Stimulated activated CD4-positive, alpha-beta T cell treated with anti-CD3 and anti-CD28 coated beads, Interleukin-2, amount 100 ng/mL, for 48 hours (primary cell): ENCODE data around the gene SLC2A13.
"Not testable (repeated sequence)": the region's sequence is repeated elsewhere in the genome, so short reads cannot be mapped to it uniquely, and the experiment has no call there.

Experiments used
- DNase-seq, 2 donors: peaks; one replicate each; pipeline ENCODE4 v3.0.0-alpha.2; 2020

The SLC2A13 gene

DNA sequence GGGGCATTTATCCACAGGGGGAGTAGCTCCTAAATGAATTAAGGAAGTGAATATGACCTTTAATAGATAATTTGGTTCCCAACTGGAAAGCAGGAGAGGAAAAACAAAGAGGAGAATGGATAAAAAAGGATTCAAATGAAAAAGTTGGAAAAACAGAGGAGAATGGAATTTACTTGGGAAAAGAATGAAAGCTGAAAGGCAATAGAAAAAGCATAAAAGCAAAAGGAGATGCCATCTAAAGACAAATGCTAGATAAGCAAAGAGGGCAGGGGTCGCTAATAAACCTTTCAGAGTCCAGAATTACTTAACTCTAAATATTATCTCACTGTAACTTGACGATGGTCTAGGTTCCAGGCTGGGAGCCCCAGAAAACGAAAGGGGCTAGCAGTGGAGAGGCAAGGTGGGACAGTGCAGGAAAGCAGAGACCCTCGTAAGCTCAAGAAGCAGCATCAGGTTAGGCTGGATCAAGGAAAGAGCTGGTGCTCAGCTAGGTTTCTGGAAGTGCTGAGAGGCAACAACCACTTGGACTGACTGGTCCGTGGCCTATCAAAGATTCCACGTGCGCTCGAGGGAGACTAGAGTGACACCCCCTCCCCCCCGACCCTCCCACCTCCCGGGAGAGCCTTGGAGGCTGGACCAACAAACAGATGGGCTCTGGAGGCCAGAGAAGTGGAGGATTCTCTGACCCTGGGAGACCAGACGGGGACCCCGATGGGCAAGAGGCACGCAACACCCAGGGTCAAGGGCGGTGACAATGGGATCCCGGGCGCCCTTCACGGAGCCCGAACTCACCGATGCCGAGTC, 1.2 kb downstream of the SLC2A13 start:
- no peak for DNase-seq

DNA sequence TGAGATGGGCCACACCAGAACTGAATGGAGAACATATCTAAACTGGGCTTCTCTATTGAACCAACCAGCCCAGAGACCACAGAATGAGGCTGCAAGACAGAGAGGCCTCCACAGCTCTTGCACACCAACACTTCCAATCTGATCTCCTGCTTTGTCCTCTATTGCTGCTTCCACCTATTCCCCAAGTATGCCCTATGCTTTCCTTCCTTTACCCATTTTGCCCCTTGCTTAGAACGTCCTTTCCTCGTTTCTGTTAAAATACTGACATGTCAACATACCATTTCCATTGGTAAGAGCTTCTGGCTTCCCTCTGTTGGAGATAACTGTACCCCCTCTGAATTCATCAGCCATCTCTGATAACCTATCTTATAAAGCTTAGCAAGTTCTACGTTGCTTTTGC, 2.8 kb downstream of the SLC2A13 start:
- DNase-seq = no peak

DNA sequence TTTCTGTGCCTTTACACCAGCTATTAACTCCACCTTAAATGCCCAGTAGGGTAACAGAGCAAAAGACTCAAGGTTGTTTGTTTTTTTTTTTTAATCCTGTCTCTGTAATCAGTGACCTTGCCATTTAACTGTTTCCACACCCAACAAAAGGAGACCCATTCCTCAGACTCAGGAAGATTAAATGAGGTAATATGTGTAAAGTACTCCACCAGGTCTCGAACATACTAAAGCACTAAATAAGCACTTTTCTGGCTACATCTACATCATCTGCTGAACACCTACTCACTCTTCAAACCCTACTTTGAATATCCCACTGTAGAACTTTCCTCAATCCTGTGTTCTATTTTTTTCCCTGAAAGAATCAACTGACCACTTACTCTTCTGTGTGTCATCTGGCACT, 4.1 kb downstream of the SLC2A13 start:
- DNase-seq = no peak

DNA sequence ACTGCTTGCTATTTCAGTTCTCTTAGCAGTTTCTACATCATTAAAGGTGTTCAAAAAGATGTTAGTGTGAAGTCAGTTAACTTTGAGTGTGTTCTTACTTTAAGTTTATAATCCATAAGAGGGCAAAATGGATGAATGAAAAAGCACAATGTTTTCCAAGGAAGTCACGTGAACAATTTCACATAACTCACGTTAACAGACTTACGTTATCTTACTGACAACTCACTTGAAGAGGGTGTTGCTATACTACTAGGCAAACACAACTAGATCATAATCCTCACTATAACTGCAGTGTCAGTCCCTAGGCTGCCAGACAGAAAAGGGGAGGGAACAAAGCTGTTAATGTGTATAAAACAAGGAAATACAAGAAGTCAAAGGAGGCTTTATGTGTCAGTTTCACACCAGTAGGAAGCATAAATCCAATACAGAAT, 6.4 kb downstream of the SLC2A13 start:
- DNase-seq = no peak

DNA sequence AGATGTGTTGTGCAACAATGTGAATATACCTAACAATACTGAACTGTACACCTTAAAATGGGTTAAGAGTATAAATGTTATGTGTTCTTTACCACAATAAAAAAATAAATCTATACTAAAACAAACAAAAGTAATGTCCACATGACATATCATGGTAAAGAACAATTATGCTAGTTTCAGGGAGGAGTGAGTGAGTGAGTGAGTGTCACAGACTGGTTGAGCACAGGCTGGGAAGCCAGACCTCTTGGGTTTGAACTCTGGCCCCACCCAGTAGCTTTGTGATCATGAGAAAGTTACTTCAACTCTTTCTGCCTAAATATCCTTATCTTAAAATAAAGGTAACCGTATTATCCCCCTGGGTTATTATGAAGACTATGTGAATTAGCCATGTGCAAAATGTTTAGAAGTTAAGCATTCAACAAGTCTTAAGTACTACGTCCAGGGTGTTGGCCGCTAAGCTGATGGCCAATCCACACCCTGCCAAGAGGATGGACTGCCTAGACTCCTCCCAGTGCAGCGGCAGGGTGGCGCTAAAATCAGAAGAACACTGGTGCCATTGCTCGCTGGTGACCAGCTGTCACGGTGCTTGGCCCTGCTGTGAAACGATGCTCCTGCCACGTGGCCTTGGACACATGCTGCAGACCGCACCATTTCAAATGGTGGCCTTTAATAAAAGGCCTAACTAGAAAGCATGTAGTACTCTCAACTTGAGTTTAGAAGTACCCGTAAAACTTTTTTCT, 7.3 kb downstream of the SLC2A13 start:
- DNase-seq = no peak

DNA sequence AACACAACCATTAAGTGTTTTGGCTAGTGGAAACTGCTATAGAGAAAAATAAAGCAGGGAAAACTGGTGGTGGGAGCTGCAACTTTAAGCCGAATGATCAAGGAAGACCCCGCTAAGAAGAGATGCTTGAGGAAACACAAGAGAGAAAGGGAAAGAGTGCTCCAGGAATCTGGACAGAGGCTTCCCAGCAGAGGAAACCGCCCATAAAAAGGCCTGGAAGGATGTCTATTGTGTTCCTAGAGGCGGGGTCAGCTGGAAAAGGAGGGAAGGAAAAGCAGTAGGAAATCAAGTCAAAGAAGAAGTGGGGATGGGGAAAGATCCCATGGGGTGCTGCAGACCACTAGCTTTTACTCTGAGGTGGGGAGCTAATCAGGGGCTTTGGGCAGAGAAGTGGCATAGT, 12.4 kb downstream of the SLC2A13 start:
- DNase-seq = no peak

DNA sequence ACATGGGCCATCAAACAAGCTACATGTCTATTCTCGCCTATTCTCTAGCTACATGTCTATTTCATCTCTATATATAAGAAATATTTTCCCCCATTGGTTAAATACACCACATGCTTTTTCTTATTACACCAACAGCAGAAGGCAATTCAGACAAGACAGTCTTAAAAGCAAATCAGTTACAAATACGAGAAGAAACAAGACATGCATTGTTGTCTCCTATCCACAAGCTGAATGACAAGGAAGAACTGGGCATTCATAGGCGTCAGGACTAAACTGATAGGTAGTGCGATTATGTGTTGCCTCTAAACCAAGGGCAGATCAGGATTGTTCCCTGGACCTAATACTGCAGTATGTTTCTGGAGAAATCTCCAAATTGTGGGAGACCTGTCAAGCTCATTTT, 19.4 kb downstream of the SLC2A13 start:
- no peak for DNase-seq

DNA sequence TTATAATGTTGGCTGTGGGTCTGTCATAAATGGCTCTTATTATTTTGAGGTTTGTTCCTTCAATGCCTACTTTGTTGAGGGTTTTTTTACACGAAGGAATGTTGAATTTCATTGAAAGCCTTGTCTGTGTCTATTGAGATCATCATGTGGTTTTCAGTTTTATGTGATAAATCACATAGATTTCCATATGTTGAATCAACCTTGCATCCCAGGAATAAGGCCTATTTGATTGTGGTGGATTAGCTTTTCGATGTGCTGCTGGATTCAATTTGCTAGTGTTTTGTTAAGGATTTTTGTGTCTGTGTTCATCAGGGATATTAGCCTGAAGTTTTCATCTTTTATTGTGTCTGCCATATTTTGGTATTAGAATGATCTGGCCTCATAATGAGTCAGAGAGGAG, 27.6 kb downstream of the SLC2A13 start:
- no peak for DNase-seq

DNA sequence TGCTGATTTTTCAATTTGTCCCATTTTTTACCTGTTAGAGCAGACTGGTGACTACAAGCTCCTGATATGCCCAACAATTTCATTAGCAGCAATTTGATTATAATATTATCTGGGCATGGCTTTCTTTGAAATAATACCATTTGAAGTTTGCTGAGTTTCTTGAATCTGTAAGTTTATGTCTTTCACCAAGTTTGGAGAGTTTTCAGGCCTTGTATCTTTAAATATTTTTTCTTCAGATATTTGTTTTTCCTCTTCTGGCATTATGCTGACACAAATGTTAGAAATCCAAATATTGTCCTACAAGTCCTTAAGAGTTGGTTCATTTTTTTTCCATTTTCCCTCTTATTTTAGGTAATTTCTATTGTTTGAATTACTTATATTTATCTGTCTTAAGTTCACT, 30.4 kb downstream of the SLC2A13 start:
- no peak for DNase-seq

DNA sequence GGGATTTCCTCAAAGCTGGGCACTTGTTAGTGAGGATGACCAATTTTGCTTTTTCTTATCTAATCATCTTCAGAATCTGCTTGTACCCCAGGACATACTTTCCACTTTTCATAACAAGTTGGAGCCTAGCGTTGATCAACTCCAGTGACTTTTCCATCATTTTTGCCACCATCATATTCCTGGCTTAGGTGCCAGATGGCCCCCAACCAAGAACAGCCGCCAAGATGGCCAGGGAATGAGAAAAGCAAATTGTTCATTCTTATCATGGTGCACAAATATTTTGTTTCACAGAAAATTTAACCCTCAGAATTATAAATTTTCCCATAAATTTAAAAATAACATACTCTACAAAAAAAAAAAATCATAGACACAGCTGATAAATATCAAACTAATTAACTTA, 37.5 kb downstream of the SLC2A13 start:
- DNase-seq = no peak

DNA sequence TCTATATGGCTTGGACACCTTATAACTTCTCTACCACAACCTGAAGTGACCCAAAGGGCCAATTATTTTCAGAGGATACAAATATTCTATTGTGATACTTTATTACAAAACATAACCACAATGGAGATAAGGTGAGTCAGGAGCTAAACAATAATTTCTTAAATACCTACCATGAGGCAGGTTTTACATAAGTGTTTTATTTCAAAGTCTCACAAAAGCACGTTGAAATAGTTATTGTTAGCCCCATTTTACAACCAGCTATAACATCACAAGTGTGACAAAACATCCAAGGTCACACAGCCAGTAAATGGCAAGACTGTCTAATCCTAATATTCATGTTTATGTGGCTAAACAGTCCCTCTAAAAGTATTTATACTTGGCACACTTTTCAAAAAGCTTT, 40.2 kb downstream of the SLC2A13 start:
- DNase-seq = no peak

DNA sequence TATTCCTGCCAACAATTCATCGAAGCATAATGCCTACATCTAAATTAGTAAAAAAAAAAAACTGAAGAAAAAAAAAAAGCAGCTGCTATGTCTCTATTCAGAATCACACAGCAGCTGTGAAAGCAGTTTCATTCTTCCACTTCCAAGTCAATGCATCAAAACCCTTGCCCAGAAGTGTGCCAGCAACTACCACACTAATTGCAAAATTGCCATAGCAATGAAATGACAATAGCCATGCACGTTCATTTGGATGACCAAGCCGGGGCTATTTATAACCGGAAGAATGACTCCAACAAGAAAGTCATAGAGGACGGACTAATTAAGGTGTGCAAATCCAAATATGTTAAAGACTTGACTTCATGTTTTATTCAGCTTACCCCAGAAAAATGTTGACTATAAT, 42.5 kb downstream of the SLC2A13 start:
- no peak for DNase-seq

DNA sequence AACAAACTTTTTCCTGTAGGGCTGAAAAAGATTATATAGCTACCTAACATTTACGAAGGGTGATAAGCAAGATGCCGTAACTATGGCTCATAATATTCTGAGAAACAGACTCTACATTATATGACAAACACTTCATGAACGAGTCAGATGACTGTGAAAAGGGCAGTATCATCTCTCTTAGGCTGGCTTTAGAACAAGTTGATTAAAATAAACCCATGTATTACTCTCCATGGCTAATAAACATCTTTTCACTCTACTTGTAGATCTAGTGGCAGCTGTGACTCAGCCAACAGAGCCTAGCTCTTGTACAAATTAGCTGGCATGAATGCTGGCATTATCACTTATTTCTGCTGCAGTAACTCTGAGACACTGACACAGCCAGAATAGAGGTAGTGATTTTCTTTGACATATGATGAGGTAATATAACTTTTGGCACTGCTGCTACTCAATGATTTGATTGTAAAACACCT, 47.1 kb downstream of the SLC2A13 start:
- no peak for DNase-seq

DNA sequence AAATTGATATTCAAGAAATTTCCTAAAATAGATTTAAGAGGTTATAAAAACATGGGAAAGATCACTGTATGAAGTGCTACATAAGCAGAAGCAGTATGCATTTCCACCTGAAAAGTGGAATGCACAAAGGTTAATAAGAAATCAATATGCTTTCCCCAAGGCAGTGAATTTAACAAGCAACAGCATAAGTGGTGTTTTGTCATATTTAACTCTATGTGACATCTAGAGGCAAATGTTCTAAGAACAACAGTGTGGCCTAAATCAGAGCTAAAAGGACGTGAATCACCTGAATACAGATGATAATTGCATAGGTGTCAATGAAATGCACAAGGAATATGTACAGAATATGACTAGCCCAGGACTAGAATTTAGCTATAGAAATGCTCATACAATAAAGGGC, 49.5 kb downstream of the SLC2A13 start:
- DNase-seq = no peak

DNA sequence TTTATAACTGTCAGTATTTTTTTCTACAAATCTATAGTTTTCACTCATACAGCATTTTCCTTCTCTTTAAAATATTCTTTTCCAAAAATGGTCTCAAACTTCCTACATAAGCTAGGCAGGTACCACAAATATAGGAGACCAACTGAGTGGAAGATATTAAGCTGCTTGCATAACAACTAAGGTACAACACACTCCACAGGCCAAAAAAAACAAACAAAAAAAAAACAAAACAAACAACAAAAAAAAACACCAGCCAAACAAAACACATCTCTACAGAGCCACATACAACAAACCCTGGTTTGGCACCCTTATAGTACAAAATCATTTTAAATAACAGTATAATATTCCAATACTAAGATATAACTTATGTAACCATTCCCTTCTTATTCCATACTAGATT, 50.1 kb downstream of the SLC2A13 start:
- no peak for DNase-seq

DNA sequence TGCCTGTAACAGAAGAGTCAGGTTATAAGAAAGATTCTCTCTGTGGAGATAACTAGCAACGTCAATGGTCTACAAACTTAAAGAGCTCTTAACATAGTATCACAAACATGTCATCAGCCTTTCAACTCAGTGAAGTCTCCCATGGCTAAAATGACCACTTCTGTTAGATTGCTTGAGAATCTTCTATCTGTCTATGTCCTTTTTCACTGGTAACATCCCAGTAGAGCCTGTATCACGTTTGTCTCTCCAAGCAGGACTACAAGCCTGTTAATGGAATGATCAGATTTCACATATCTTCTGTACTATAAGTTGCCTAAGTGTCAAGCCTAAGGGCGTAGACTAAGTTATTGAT, 50.7 kb downstream of the SLC2A13 start:
- DNase-seq = no peak

DNA sequence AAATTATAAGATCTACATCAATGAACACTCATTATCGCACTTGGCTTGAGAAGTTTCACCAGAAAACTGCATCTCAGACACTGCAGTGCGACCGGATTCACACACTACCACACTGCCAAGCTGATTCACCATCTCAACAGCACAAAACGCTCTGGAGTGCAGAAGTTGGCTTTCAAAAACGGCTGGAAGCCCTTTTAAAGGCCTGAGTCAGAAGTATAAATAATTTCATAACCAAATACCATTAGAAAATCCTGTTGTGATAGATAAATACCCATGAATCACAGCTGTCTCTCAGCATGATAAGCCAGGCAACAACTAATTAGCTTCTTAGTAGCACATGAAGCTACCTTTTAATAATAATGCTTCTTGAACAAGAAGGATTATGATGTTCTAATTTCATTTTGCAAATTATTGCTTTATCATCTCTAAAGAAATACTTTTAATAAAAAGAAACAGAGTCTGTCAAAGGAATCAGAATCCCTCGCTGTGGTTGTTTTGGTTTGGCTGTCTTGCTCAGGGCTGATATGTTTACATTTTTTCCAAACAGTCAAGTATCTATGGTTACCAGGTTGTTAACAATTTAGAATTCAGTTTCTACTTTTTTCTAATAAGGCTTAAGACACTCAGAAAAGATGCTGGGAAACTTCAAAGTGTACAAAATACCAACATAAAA, 51.2 kb downstream of the SLC2A13 start:
- no peak for DNase-seq

DNA sequence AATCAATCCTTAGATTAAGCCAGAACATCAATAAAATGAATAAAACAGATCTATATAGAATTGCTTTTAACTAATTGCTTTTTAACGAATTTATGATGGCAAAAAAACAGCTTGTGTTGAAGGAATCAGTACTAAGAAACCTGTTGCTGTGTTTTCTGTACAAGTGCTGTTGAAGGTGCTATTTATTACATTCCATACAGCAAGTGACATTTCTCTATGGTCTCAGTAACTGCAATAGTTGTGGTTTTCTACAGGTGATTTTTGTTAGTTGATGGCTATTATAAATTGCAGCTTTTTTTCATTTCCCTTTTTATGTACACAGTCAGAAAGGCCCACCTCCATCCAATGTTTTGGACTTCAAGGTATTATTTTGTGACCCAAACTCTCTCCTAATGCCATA, 56.6 kb downstream of the SLC2A13 start:
- DNase-seq = no peak

DNA sequence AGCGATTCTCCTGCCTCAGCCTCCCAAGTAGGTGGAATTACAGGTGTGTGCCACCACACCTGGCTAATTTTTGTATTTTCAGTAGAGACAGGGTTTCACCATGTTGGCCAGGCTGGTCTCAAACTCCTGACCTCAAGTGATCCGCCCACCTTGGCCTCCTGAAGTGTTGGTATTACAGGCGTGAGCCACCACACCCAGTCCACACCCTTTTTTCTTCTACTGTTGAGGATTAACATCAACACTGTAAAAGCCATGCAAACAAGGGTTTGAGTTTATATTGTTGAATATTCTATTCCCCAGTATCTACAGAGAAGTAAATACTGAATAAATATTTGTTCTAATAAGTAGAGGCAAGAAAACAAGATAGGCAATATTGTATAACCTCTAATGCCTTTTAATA, 58.9 kb downstream of the SLC2A13 start:
- DNase-seq = not testable (repeated sequence)

DNA sequence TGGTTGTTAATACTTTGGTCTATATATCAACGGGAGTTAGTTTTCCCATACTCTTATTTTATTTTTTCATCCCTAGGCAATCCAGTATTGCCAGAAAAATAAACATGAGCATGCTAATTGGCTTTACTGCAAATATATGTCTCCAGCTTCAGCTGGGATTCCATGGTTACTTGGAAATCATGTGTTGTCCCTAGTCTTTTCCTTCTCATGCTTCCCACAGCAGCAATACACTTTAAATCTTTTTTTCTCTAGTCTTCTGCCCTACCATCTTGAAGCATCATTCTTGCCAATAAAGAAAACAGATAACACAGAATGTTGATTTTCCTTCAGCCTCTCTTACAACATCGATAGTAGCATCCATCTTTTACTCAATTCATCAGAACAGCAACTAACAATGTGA, 60.2 kb downstream of the SLC2A13 start:
- no peak for DNase-seq

DNA sequence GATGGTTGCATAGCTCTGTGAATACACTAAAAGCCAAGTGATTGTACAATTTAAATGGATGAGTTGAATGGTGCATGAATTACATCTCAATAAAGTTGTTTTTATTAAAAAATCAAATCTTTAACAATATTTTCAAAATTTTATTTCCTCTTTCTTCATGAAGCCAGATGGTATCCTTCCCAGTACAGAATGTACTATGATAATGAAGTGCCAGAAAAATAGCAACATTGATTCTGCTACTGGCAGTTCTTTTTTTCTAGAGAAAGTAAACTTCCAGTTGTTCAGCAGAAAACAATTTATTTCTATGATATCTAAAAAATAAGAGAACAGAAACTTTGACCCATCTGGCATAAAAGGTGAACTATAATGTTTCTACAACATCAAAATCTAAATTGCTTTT, 61.5 kb downstream of the SLC2A13 start:
- DNase-seq = no peak

DNA sequence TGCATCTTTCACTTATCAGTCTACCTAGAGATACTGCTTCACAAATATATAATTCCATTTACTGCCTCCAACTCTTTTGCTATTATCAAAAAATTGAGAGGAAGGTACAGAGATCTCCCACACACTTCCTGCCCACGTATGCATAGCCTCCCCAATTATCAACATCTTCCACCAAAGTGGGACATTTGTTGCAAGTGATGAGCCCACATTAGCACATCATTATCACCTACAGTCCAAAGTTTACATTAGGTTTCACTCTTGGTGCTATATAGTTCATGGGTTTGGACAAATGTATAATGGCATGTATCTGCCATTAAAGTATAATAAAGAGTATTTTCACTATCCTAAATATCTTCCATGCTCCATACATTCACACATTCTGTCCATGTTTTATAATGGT, 66.3 kb downstream of the SLC2A13 start:
- no peak for DNase-seq

DNA sequence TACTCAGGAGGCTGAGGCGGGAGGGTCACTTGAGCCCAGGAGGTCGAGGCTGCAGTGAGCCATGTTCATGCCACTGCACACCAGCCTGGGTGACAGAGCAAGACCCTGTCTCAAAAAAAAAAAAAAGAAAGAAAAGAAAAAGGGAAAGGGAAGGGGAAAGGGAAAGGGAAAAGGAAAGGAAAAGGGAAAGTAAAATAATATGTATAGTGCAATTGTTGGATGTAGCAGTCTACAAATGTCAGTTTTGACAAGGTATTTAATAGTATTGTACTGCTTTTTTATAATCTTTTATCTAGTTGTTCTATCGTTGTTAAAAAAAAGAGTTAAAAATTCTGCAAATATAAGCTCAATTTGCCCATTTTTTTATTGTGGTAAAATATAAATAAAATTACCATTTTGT, 67.3 kb downstream of the SLC2A13 start:
- DNase-seq = no peak

DNA sequence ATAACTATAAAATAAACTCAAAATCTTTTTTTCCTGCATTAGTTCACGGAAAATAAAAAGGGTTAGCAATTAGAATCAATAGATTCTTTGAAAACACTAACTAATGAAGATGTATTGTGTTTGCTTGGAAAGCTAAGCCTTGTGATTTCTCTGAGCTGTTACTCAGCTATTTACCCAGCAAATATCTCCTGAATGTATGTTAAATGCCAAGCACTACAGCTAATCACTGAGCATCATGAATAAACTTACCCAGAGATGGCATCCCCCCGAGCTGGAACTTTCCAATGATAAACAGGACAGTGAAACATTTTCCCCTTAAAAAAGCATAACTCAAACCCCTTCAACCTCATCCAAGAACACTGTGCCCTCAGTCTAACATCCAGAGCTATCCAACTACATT, 71.2 kb downstream of the SLC2A13 start:
- no peak for DNase-seq
